DND-41 (cell line): Measurements from ENCODE around the gene CA5B.

Experiments used
- ATAC-seq: fragments of 200-7000 bp; cut with Tn5 transposase; 3 replicates; pipeline ENCODE4 v1.9.1; 2021; ENCODE audit warnings: low read depth; ENCODE audit not compliant: insufficient read depth
- DNase-seq: peaks from one replicate; pipeline ENCODE4 v3.0.0-alpha.2; 2020
- H2AFZ ChIP-seq: 2 replicates; pipeline ENCODE4 v1.6.0; 2012; ENCODE audit warnings: low read depth, low read length
- H3K27ac ChIP-seq: 2 replicates; pipeline ENCODE4 v1.5.1; 2012; ENCODE audit warnings: low read length, inconsistent platforms
- H3K27me3 ChIP-seq: fragments of 200-600 bp; sonication (generic); 2 replicates; pipeline ENCODE4 v1.6.0; 2012; ENCODE audit warnings: low read length, mild to moderate bottlenecking, inconsistent platforms; ENCODE audit not compliant: insufficient read depth, poor library complexity
- H3K36me3 ChIP-seq: 2 replicates; pipeline ENCODE4 v1.5.1; 2012; ENCODE audit warnings: low read length, inconsistent platforms; ENCODE audit not compliant: insufficient read depth
- H3K4me1 ChIP-seq: 2 replicates; pipeline ENCODE4 v1.5.1; 2012; ENCODE audit warnings: mild to moderate bottlenecking, low read length; ENCODE audit not compliant: insufficient read depth
- H3K4me2 ChIP-seq: 2 replicates; pipeline ENCODE4 v1.6.0; 2012; ENCODE audit warnings: mild to moderate bottlenecking, moderate library complexity, low read length, inconsistent platforms; ENCODE audit not compliant: insufficient read depth
- H3K4me3 ChIP-seq, 2 experiments: fragments of 200-600 bp in 1 of 2; shearing (Covaris generic) in 1 of 2; 2 replicates each; pipeline ENCODE4 v1.5.1; 2012 to 2016; ENCODE audit warnings: inconsistent platforms in 2 of 2, low read length in 2 of 2, mild to moderate bottlenecking in 2 of 2, low read depth in 1 of 2, moderate library complexity in 1 of 2
- H3K79me2 ChIP-seq: 2 replicates; pipeline ENCODE4 v1.6.0; 2012; ENCODE audit warnings: low read length, inconsistent platforms; ENCODE audit not compliant: insufficient read depth
- H3K9ac ChIP-seq: 2 replicates; pipeline ENCODE4 v1.6.0; 2012; ENCODE audit warnings: low read depth, mild to moderate bottlenecking, inconsistent platforms, low read length, moderate library complexity
- H3K9me3 ChIP-seq: 2 replicates; pipeline ENCODE4 v1.5.1; 2012; ENCODE audit warnings: low read length, moderate library complexity, mild to moderate bottlenecking, inconsistent platforms; ENCODE audit not compliant: insufficient read depth, severe bottlenecking
- H4K20me1 ChIP-seq: 2 replicates; pipeline ENCODE4 v1.6.0; 2012; ENCODE audit warnings: low read length; ENCODE audit not compliant: insufficient read depth
- CTCF ChIP-seq: IDR thresholded peaks from 2 replicates; pipeline ENCODE4 v1.5.1; 2012; ENCODE audit warnings: borderline replicate concordance, low read length, moderate library complexity, mild to moderate bottlenecking; ENCODE audit not compliant: poor library complexity, severe bottlenecking; ENCODE audit errors: extremely low read depth
- EZH2 ChIP-seq: IDR thresholded peaks from 3 replicates; pipeline ENCODE4 v1.6.1; 2012; ENCODE audit warnings: borderline replicate concordance, low read depth, mild to moderate bottlenecking, moderate library complexity, low read length, inconsistent platforms; ENCODE audit not compliant: severe bottlenecking

Gene CA5B

GRCh38 chrX:15750611-15751154 lies 12.6 kb downstream of the CA5B start:
- TF ChIP-seq CTCF = no peak
- TF ChIP-seq EZH2 = no peak
- Histone ChIP-seq H3K9me3 (no peaks in the 10 kb centered on the region), H3K9ac (no peak overlapping the region), H3K4me3 (no peak overlapping the region), H3K79me2 (no peaks in the 10 kb centered on the region), H3K36me3 (no peaks in the 10 kb centered on the region; the same call in 1 of the 2 replicates), H3K27ac (no peak overlapping the region), H3K27me3 (no peaks in the 10 kb centered on the region), H3K4me2 (no peak overlapping the region), H2AFZ (no peak overlapping the region), H3K4me1 (no peaks in the 10 kb centered on the region), H4K20me1 (no peaks in the 10 kb centered on the region)
- no peak for ATAC-seq
- no peak for DNase-seq

- H3K4me2 ChIP-seq = no peak overlapping the region
- no peak overlapping the region for H3K9ac ChIP-seq
- H3K27me3 ChIP-seq = no peaks in the 10 kb centered on the region
- no peak overlapping the region for H3K27ac ChIP-seq
- no peaks in the 10 kb centered on the region for H3K4me1 ChIP-seq
- DNase-seq (no peak), ATAC-seq (peak; percentile 62)
- no peaks in the 10 kb centered on the region for H3K9me3 ChIP-seq
- H2AFZ ChIP-seq = no peak overlapping the region
- H3K79me2 ChIP-seq = no peaks in the 10 kb centered on the region
- TF ChIP-seq CTCF (no peak), EZH2 (no peak)
- H4K20me1 ChIP-seq = no peaks in the 10 kb centered on the region
- no peak overlapping the region for H3K4me3 ChIP-seq
- no peaks in the 10 kb centered on the region; the same call in 1 of the 2 replicates for H3K36me3 ChIP-seq
These were observed 13.2 kb downstream of the CA5B start for GRCh38 chrX:15751155-15751819.

- Histone ChIP-seq H4K20me1 (no peaks in the 10 kb centered on the region), H2AFZ (no peak overlapping the region), H3K36me3 (no peaks in the 10 kb centered on the region; the same call in 1 of the 2 replicates), H3K79me2 (no peaks in the 10 kb centered on the region), H3K27ac (no peak overlapping the region), H3K4me2 (no peak overlapping the region), H3K9ac (no peak overlapping the region), H3K27me3 (no peaks in the 10 kb centered on the region), H3K4me3 (no peak overlapping the region), H3K9me3 (no peaks in the 10 kb centered on the region), H3K4me1 (no peaks in the 10 kb centered on the region)
- TF ChIP-seq CTCF (no peak), EZH2 (no peak)
- ATAC-seq (no peak), DNase-seq (no peak)
These were observed 17.0 kb downstream of the CA5B start for GRCh38 chrX:15755091-15755490.
